Measurements from ENCODE around the gene TP73. TPM values are rescaled to one million over a fixed set of nuclear protein-coding genes. Genes with fewer than 3 reads are reported as not detected.
"Not testable (repeated sequence)": the region's sequence is repeated elsewhere in the genome, so short reads cannot be mapped to it uniquely, and the experiment has no call there.

TP73 gene
- total and polyA plus RNA-seq, 4 donors: 0.30 to 3.0 (median 1.2) TPM

DNA sequence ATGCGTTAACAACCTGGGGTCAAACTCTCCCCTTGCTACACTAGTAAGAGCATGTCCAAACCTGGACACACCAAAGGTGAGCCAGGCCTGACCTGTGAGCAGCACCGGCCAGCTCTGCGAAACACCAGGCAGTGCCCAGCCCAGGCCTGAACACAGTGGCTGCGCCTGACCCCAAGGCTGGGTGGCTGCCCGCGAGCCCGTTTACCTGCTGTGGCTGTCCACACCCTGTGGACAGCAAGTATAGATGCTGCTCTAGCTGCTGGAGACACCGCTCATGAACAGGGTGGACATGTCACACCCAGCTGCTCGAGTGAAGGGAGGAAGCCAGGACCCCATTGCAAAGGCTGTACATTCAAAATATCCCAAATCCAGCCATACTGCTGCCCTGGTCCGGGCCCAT lies 92.3 kb downstream of the TP73 start:
- Histone ChIP-seq H3K27me3 (ENCODE audit: control insufficient read depth, insufficient read depth, low read length) (no peaks in the 10 kb centered on the region), H3K9me3 (ENCODE audit: control insufficient read depth, insufficient read depth, low read length) (no peaks in the 10 kb centered on the region), H3K36me3 (ENCODE audit: control insufficient read depth, insufficient read depth, low read length) (peaks cover 60% of the 10 kb centered on the region), H3K27ac (ENCODE audit: low read depth, low read length) (no peak overlapping the region), H3K4me1 (ENCODE audit: control insufficient read depth, insufficient read depth, low read length) (peaks cover 33% of the 10 kb centered on the region), H3K4me3 (ENCODE audit: low read depth, low read length) (no peak overlapping the region)
- no peak for DNase-seq (ENCODE audit: low read depth in 4 of 6, low spot score in 6 of 6)
- 92% methylated on average over 10 of the region's 10 CpGs for WGBS (ENCODE audit: insufficient coverage)

DNA sequence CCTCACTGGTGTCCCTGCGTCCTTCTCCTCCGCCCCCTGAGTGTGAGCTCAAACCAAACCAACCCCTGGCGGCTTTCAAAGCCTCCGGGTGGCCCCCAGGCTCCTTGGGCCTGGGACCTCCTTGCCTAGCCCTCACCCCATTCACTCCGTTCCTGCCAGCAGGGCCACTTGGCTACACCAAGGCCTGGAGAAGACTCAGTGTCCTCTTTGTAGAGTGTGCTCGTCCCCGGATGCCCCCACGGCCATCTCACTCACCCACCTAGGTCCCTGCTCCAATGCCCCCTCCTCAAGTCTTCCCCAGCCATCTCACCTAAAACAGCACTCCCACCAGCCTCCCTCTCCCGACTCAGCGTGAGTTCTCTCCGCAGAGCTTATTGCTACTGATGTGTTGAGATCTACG lies 92.8 kb downstream of the TP73 start:
- peaks cover 33% of the 10 kb centered on the region for H3K4me1 ChIP-seq (ENCODE audit: control insufficient read depth, insufficient read depth, low read length)
- 93% methylated on average over 12 of the region's 12 CpGs for WGBS (ENCODE audit: insufficient coverage)
- H3K36me3 ChIP-seq (ENCODE audit: control insufficient read depth, insufficient read depth, low read length): peaks cover 56% of the 10 kb centered on the region
- no peaks in the 10 kb centered on the region for H3K9me3 ChIP-seq (ENCODE audit: control insufficient read depth, insufficient read depth, low read length)
- no peaks in the 10 kb centered on the region for H3K27me3 ChIP-seq (ENCODE audit: control insufficient read depth, insufficient read depth, low read length)
- DNase-seq (ENCODE audit: low read depth in 4 of 6, low spot score in 6 of 6): no peak
- no peak overlapping the region for H3K4me3 ChIP-seq (ENCODE audit: low read depth, low read length)
- H3K27ac ChIP-seq (ENCODE audit: low read depth, low read length): no peak overlapping the region

DNA sequence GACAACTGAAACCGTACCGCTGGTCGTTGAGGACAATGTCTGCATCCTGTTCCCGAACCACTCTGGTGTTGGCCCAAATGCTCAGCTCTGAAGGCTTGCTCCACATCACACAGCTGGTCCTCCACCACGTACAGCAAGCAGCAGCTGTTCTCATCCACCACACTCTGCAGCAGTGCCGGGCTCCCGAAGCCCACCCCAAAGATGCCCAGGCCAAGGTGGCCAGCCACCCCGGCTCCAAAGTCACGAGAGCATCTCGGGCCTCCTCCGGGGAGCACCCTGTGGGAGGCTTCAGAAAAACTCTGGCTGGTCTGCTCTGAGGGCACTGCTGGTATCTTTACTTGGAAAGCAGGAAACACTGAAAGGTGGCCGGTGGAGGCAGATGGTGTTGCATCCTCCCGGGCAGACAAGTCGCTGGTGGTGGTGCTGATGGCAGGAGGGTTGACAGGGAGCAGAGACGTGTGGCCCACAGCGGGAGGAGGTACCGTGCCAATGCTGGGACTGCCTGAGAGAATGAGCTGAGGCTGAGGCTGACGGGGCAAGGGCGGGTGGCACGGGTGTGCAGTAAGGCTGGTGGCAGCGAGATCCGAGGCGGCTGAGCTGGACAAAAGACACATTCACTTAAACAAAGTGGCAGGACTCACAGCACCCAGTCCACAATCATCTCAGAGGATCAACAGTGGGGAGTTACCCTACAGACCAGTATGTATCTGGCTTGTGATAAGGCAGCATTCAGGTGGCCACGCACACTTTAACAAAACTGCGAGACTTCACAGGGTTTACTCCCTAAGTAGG lies 93.5 kb downstream of the TP73 start:
- Histone ChIP-seq H3K36me3 (ENCODE audit: control insufficient read depth, insufficient read depth, low read length) (peaks cover 49% of the 10 kb centered on the region), H3K9me3 (ENCODE audit: control insufficient read depth, insufficient read depth, low read length) (no peaks in the 10 kb centered on the region), H3K4me1 (ENCODE audit: control insufficient read depth, insufficient read depth, low read length) (peaks cover 33% of the 10 kb centered on the region), H3K4me3 (ENCODE audit: low read depth, low read length) (no peak overlapping the region), H3K27me3 (ENCODE audit: control insufficient read depth, insufficient read depth, low read length) (no peaks in the 10 kb centered on the region), H3K27ac (ENCODE audit: low read depth, low read length) (no peak overlapping the region)
- WGBS (ENCODE audit: insufficient coverage): 73% methylated on average over 24 of the region's 25 CpGs
- no peak for DNase-seq (ENCODE audit: low read depth in 4 of 6, low spot score in 6 of 6)

DNA sequence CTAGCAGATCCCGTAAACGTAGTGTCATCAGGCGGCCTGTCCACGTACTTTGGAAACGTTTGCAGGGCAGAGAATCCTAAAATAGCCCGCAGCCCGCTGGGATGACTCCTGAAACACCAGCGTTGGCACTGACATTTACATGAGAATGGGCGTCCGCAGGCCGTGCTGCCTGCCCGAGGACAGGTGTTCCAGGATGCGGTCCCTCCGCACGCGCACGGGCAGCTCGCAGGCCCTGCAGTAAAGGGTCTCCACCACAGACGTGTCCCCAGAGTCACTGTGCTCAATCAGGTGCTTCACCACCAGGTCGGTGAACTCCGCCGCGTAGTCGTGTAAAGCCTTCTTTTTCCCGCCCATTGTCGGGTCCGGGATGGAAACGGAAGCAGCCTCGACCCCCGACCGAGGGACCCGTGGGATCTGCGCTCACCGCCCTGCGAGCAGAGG lies 94.1 kb downstream of the TP73 start:
- Histone ChIP-seq H3K4me1 (ENCODE audit: control insufficient read depth, insufficient read depth, low read length) (peaks cover 33% of the 10 kb centered on the region), H3K9me3 (ENCODE audit: control insufficient read depth, insufficient read depth, low read length) (no peaks in the 10 kb centered on the region), H3K27me3 (ENCODE audit: control insufficient read depth, insufficient read depth, low read length) (no peaks in the 10 kb centered on the region), H3K36me3 (ENCODE audit: control insufficient read depth, insufficient read depth, low read length) (peaks cover 44% of the 10 kb centered on the region), H3K27ac (ENCODE audit: low read depth, low read length) (no peak overlapping the region), H3K4me3 (ENCODE audit: low read depth, low read length) (peak overlapping the region; percentile 57)
- DNase-seq (ENCODE audit: low read depth in 4 of 6, low spot score in 6 of 6): peak in 1 of 6 donors; percentile 10
- WGBS (ENCODE audit: insufficient coverage): 6% methylated on average over 35 of the region's 35 CpGs

DNA sequence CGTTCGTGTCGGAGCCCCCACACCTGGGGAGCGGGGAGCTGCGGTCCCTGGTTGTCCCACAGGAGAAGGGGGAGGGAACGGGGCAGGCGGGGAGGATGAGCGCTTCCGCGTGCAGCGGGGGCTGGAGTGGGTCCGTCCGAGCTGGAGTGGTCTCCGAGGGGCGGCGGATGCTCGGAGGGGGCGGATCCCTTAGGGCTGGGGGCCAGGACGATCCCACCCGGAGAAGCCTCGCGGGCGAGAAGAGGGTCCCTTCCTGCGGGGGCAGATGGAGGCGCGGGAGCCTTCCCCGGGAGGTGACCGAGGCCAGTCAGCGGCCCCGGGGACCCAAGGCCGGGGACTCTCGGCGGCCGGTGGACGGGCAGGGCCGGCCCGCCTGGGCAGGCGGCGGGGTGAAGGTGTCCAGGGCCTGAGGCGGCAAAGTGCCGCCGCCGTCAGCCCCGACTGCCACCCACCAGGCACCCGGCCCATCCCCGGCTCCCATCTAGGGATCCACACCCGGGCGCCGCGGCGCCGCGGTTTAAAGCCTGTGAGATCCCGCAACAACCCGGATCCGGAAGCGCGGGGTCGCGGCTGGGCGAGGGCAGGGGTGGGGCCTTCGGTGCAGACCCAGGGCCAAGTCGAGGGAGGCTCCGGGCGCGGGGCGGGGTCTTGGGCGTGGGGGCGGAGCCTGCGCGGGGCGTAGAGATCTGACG lies 94.7 kb downstream of the TP73 start:
- under 1% methylated on average over 69 of the region's 73 CpGs for WGBS (ENCODE audit: insufficient coverage)
- peaks cover 33% of the 10 kb centered on the region for H3K4me1 ChIP-seq (ENCODE audit: control insufficient read depth, insufficient read depth, low read length)

DNA sequence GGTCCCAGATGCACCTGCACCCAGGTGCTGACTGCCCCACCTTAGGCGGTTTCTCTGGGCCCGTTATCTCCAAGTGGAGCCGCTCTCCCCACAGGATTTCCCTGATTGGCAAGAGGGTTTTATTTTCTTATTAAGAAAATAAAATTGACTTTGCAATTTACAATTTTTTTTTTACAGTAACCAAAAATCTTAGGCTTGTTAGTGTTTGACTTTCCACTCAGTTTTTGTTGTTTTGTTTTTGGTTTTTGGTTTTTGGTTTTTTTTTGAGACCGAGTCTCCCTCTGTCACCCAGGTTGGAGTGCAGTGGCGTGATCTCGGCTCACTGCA lies 95.2 kb downstream of the TP73 start:
- H3K36me3 ChIP-seq (ENCODE audit: control insufficient read depth, insufficient read depth, low read length): peaks cover 33% of the 10 kb centered on the region
- no peak for DNase-seq (ENCODE audit: low read depth in 4 of 6, low spot score in 6 of 6)
- peak overlapping the region; percentile 57 for H3K4me3 ChIP-seq (ENCODE audit: low read depth, low read length)
- peaks cover 33% of the 10 kb centered on the region for H3K4me1 ChIP-seq (ENCODE audit: control insufficient read depth, insufficient read depth, low read length)
- H3K27me3 ChIP-seq (ENCODE audit: control insufficient read depth, insufficient read depth, low read length): no peaks in the 10 kb centered on the region
- H3K9me3 ChIP-seq (ENCODE audit: control insufficient read depth, insufficient read depth, low read length): no peaks in the 10 kb centered on the region
- H3K27ac ChIP-seq (ENCODE audit: low read depth, low read length): no peak overlapping the region
- 80% methylated on average over 2 of the region's 6 CpGs for WGBS (ENCODE audit: insufficient coverage)

More for the DNA sequence above, 94.7 kb downstream of the TP73 start:
- H3K36me3 ChIP-seq (ENCODE audit: control insufficient read depth, insufficient read depth, low read length): peaks cover 38% of the 10 kb centered on the region
- no peaks in the 10 kb centered on the region for H3K9me3 ChIP-seq (ENCODE audit: control insufficient read depth, insufficient read depth, low read length)
- no peaks in the 10 kb centered on the region for H3K27me3 ChIP-seq (ENCODE audit: control insufficient read depth, insufficient read depth, low read length)
- H3K27ac ChIP-seq (ENCODE audit: low read depth, low read length): no peak overlapping the region
- H3K4me3 ChIP-seq (ENCODE audit: low read depth, low read length): peak overlapping the region; percentile 57
- peak in 5 of 6 donors; percentile 60 to 95 (median 71) for DNase-seq (ENCODE audit: low read depth in 4 of 6, low spot score in 6 of 6)

DNA sequence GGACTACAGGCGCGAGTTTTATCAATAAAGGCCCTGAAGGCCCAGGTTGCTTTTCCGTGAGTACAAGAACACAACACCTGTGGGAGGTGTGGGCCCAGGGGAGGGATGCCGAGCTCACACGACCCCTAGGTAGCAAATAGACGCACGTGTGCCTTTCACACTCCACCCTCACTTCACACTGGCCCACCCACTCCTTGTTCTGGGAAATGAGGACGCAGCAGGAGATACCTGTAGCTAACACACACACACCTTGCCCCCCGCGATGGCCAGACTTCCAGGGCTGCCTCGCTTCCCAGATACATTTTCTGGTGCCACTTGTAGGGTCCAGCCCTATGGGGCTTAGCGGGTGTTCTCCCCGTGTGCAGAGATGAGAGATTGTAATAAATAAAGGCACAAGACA lies 95.6 kb downstream of the TP73 start:
- Histone ChIP-seq H3K9me3 (ENCODE audit: control insufficient read depth, insufficient read depth, low read length) (no peaks in the 10 kb centered on the region), H3K4me3 (ENCODE audit: low read depth, low read length) (peak overlapping the region; percentile 57), H3K27ac (ENCODE audit: low read depth, low read length) (no peak overlapping the region), H3K36me3 (ENCODE audit: control insufficient read depth, insufficient read depth, low read length) (peaks cover 29% of the 10 kb centered on the region), H3K4me1 (ENCODE audit: control insufficient read depth, insufficient read depth, low read length) (peaks cover 33% of the 10 kb centered on the region), H3K27me3 (ENCODE audit: control insufficient read depth, insufficient read depth, low read length) (no peaks in the 10 kb centered on the region)
- DNase-seq (ENCODE audit: low read depth in 4 of 6, low spot score in 6 of 6): no peak
- WGBS (ENCODE audit: insufficient coverage): 71% methylated on average over 1 of the region's 13 CpGs

DNA sequence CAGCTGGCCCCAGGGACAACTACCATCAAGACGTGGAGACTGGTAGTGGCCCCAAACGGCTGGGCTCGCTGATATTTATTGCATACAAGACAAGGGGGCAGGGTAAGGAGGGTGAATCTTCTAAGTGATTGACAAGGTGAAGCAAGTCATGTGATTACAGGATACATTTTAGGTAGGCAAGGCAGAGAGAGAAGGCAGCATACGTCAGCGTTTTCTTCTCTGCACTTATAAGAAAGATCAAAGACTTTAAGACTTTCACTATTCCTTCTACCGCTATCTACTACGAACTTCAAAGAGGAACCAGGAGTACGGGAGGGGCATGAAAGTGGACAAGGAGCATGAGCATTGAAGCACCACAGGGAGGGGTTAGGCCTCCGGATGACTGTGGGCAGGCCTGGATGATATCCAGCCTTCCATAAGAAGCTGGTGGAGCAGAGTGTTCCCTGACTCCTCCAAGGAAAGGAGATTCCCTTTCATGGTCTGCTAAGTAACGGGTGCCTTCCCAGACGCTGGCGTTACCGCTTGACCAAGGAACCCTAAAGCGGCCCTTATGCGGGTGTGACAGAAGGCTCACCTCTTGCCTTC lies 96.1 kb downstream of the TP73 start:
- not testable (repeated sequence) for H3K27ac ChIP-seq (ENCODE audit: low read depth, low read length); H3K4me3 ChIP-seq (ENCODE audit: low read depth, low read length); DNase-seq (ENCODE audit: low read depth in 4 of 6, low spot score in 6 of 6); H3K27me3 ChIP-seq (ENCODE audit: control insufficient read depth, insufficient read depth, low read length); H3K9me3 ChIP-seq (ENCODE audit: control insufficient read depth, insufficient read depth, low read length)
- WGBS (ENCODE audit: insufficient coverage): 88% methylated on average over 6 of the region's 15 CpGs
- Histone ChIP-seq H3K36me3 (ENCODE audit: control insufficient read depth, insufficient read depth, low read length) (peaks cover 26% of the 10 kb centered on the region), H3K4me1 (ENCODE audit: control insufficient read depth, insufficient read depth, low read length) (peaks cover 33% of the 10 kb centered on the region)

DNA sequence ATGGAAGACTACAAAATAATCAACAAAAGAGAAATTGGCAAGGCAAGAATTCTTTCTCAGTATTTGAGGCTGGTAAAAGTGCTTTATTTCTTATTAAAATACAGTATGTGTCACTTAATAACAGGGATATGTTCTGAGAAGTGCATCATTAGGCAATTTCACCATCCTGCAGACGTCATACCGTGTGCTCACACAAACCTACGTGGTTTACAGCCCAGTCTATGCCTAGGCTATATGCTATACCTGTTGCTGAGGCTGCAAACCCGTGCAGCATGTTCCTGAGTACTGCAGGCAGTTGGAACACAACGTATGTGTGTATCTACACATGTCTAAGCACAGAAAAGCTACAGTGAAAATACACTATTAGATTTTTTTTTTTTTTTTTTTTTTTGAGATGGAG lies 97.2 kb downstream of the TP73 start:
- Histone ChIP-seq H3K4me3 (ENCODE audit: low read depth, low read length) (no peak overlapping the region), H3K27me3 (ENCODE audit: control insufficient read depth, insufficient read depth, low read length) (peaks cover 3% of the 10 kb centered on the region)
- WGBS (ENCODE audit: insufficient coverage): 88% methylated on average over 1 of the region's 5 CpGs

More for the DNA sequence above, 97.2 kb downstream of the TP73 start:
- H3K9me3 ChIP-seq (ENCODE audit: control insufficient read depth, insufficient read depth, low read length): no peaks in the 10 kb centered on the region
- H3K4me1 ChIP-seq (ENCODE audit: control insufficient read depth, insufficient read depth, low read length): peaks cover 32% of the 10 kb centered on the region
- H3K36me3 ChIP-seq (ENCODE audit: control insufficient read depth, insufficient read depth, low read length): peaks cover 16% of the 10 kb centered on the region
- no peak for DNase-seq (ENCODE audit: low read depth in 4 of 6, low spot score in 6 of 6)
- H3K27ac ChIP-seq (ENCODE audit: low read depth, low read length): no peak overlapping the region

All from spinal cord (tissue), 10 donors.